IPS-18a (cell line): Measurements from ENCODE around the gene AGAP1.
A peak's percentile ranks its signal among the peaks of the same experiment; 100 is the strongest.

Source experiments
- H3K27ac ChIP-seq: one replicate; pipeline ENCODE4 v1.5.1; 2013; ENCODE audit warnings: low read length
- H3K27me3 ChIP-seq: one replicate; pipeline ENCODE4 v1.6.1; 2013; ENCODE audit warnings: mild to moderate bottlenecking, low read length; ENCODE audit not compliant: control insufficient read depth, insufficient read depth
- H3K36me3 ChIP-seq: one replicate; pipeline ENCODE4 v1.6.1; 2013; ENCODE audit warnings: low read depth, low read length; ENCODE audit not compliant: control insufficient read depth
- H3K4me1 ChIP-seq: one replicate; pipeline ENCODE4 v1.6.1; 2013; ENCODE audit warnings: low read depth, low read length; ENCODE audit not compliant: control insufficient read depth
- H3K4me3 ChIP-seq: one replicate; pipeline ENCODE4 v1.5.1; 2013; ENCODE audit warnings: low read length
- H3K9ac ChIP-seq: one replicate; pipeline ENCODE4 v1.6.1; 2013; ENCODE audit warnings: mild to moderate bottlenecking, low read length, moderate library complexity
- H3K9me3 ChIP-seq: one replicate; pipeline ENCODE4 v1.6.1; 2013; ENCODE audit warnings: low read depth, low read length; ENCODE audit not compliant: control insufficient read depth

The AGAP1 gene

GRCh38 chr2:235654103-235654813, 160.4 kb downstream of the AGAP1 start:
- Histone ChIP-seq H3K9ac (no peak overlapping the region), H3K4me1 (peaks cover 17% of the 10 kb centered on the region), H3K9me3 (no peaks in the 10 kb centered on the region), H3K27me3 (no peaks in the 10 kb centered on the region), H3K4me3 (no peak overlapping the region), H3K36me3 (no peaks in the 10 kb centered on the region), H3K27ac (no peak overlapping the region)

GRCh38 chr2:235658351-235659174, 164.7 kb downstream of the AGAP1 start:
- H3K4me3 ChIP-seq = peak overlapping the region; percentile 51
- H3K27ac ChIP-seq = peak overlapping the region; percentile 61
- H3K4me1 ChIP-seq = peaks cover 42% of the 10 kb centered on the region
- no peaks in the 10 kb centered on the region for H3K9me3 ChIP-seq
- H3K36me3 ChIP-seq = no peaks in the 10 kb centered on the region
- peak overlapping the region; percentile 63 for H3K9ac ChIP-seq
- no peaks in the 10 kb centered on the region for H3K27me3 ChIP-seq

GRCh38 chr2:235659767-235660322, 166.0 kb downstream of the AGAP1 start:
- H3K9me3 ChIP-seq = no peaks in the 10 kb centered on the region
- H3K36me3 ChIP-seq = no peaks in the 10 kb centered on the region
- peaks cover 49% of the 10 kb centered on the region for H3K4me1 ChIP-seq
- H3K27ac ChIP-seq = no peak overlapping the region
- no peak overlapping the region for H3K4me3 ChIP-seq
- H3K27me3 ChIP-seq = peaks cover 2% of the 10 kb centered on the region
- H3K9ac ChIP-seq = no peak overlapping the region

GRCh38 chr2:235660484-235661082, 166.7 kb downstream of the AGAP1 start:
- peaks cover 51% of the 10 kb centered on the region for H3K4me1 ChIP-seq
- peaks cover 9% of the 10 kb centered on the region for H3K27me3 ChIP-seq
- no peak overlapping the region for H3K4me3 ChIP-seq
- no peaks in the 10 kb centered on the region for H3K9me3 ChIP-seq
- H3K36me3 ChIP-seq = no peaks in the 10 kb centered on the region
- H3K9ac ChIP-seq = no peak overlapping the region
- no peak overlapping the region for H3K27ac ChIP-seq

DNA sequence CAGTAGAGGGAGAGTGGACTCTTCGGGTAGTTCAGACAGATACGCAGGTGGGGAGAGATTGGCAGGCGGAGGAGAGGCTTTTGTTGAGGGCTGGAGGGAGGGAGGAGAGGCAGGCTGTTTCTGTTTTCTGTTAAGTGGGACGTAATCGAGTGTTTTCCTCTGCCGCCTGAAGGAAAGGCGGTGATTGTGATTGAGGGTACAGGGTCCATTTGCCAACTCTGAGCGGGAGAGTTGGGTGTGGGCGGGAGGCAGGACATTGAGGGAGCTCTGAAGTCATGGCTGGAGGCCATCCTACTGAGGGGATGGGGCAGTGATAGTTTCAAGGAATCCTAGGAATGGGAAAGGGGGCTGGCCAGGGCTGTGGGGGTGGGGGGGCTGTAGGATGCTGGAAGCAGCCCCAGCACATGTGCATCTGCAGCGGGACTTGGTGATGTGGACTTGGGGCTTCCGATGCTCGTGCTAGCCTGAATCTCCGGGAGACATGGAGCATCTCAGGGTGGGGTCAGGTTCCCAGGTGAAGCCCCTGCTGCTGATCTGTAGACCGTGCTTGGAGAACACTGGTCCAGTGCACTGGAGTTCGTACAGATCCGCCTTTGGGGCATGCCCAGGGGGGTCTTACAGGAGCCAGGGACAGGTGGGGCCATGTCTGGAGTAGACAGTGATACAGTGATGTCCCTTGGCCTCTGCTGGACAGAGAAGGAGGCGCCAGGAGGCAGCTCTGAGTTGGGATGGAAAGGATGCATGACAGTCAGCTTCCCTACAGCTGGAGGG, 167.5 kb downstream of the AGAP1 start:
- H3K36me3 ChIP-seq = no peaks in the 10 kb centered on the region
- no peak overlapping the region for H3K9ac ChIP-seq
- peaks cover 59% of the 10 kb centered on the region for H3K4me1 ChIP-seq
- no peaks in the 10 kb centered on the region for H3K9me3 ChIP-seq
- H3K27me3 ChIP-seq = peaks cover 11% of the 10 kb centered on the region
- no peak overlapping the region for H3K4me3 ChIP-seq
- H3K27ac ChIP-seq = no peak overlapping the region

- Histone ChIP-seq H3K36me3 (no peaks in the 10 kb centered on the region), H3K4me1 (peaks cover 64% of the 10 kb centered on the region), H3K27ac (no peak overlapping the region), H3K9ac (no peak overlapping the region), H3K27me3 (peaks cover 11% of the 10 kb centered on the region), H3K9me3 (no peaks in the 10 kb centered on the region), H3K4me3 (no peak overlapping the region)
These were observed 168.1 kb downstream of the AGAP1 start for GRCh38 chr2:235661952-235662351.

GRCh38 chr2:235663875-235664274, 170.0 kb downstream of the AGAP1 start:
- Histone ChIP-seq H3K4me3 (no peak overlapping the region), H3K9me3 (no peaks in the 10 kb centered on the region), H3K27ac (no peak overlapping the region), H3K9ac (no peak overlapping the region), H3K27me3 (peaks cover 11% of the 10 kb centered on the region), H3K36me3 (no peaks in the 10 kb centered on the region), H3K4me1 (peaks cover 60% of the 10 kb centered on the region)

- peaks cover 12% of the 10 kb centered on the region for H3K27me3 ChIP-seq
- peak overlapping the region; percentile 35 for H3K9ac ChIP-seq
- H3K36me3 ChIP-seq = no peaks in the 10 kb centered on the region
- H3K9me3 ChIP-seq = no peaks in the 10 kb centered on the region
- peaks cover 45% of the 10 kb centered on the region for H3K4me1 ChIP-seq
- H3K27ac ChIP-seq = no peak overlapping the region
- H3K4me3 ChIP-seq = peak overlapping the region; percentile 47
These were observed 171.9 kb downstream of the AGAP1 start for GRCh38 chr2:235665661-235666212.

DNA sequence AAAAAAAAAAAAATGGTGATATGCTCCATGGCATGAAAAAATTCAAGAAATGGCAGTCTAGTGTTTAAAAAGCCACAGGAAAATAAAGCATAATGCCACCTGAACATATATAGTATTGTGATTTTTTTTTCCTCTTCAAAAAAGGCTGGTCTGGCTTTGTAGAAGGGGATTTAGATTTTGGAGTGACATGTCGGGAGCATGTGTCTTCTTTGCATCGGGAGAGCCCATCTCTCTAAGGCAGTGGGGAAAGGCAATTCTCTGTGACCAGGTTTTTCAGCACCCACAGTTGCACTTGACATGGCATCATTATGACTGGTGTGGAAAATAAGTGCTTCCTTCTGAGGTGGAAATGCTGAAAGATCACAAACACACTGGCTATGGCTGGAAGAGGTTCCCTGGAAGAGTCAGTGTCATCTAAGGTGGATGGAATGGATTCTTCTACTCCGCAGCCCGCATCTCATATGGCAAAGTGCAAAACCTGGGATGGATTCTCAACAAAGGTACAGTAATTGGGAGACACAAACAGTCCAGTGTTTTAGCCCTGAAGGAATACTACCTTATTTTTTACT, 172.5 kb downstream of the AGAP1 start:
- H3K9ac ChIP-seq = peak overlapping the region; percentile 35
- H3K4me3 ChIP-seq = peak overlapping the region; percentile 47
- no peak overlapping the region for H3K27ac ChIP-seq

GRCh38 chr2:235668782-235669181, 174.9 kb downstream of the AGAP1 start:
- Histone ChIP-seq H3K27me3 (peaks cover 36% of the 10 kb centered on the region), H3K36me3 (no peaks in the 10 kb centered on the region), H3K27ac (no peak overlapping the region), H3K4me3 (peak overlapping the region; percentile 48), H3K9ac (no peak overlapping the region), H3K4me1 (peaks cover 41% of the 10 kb centered on the region), H3K9me3 (no peaks in the 10 kb centered on the region)

More for the DNA sequence above, 172.5 kb downstream of the AGAP1 start:
- peaks cover 18% of the 10 kb centered on the region for H3K27me3 ChIP-seq
- H3K9me3 ChIP-seq = no peaks in the 10 kb centered on the region
- no peaks in the 10 kb centered on the region for H3K36me3 ChIP-seq
- H3K4me1 ChIP-seq = peaks cover 41% of the 10 kb centered on the region
